ENCODE results near the gene ZIC5.

Gene ZIC5

DNA sequence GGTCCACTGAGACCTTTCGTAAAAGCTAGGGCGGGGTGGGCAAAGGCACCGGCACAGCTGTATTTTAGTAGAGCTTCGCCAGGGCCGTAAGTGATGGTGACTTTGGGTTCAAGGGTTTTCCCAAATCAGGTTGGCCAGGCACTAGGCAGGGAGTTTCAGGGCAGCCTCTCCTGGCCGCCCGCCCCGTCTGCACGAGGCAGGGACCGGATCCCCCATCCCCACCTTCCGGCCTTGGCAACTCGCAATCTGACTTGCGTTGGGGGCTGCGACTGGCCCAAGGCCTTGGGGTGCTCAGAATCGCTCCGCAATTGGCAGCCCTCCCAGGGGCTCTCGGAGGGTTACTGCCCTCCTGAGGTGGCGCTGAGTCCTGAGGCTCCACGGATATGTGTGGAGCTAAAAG lies 4.1 kb upstream of the ZIC5 start:
- no peak for DNase-seq

DNA sequence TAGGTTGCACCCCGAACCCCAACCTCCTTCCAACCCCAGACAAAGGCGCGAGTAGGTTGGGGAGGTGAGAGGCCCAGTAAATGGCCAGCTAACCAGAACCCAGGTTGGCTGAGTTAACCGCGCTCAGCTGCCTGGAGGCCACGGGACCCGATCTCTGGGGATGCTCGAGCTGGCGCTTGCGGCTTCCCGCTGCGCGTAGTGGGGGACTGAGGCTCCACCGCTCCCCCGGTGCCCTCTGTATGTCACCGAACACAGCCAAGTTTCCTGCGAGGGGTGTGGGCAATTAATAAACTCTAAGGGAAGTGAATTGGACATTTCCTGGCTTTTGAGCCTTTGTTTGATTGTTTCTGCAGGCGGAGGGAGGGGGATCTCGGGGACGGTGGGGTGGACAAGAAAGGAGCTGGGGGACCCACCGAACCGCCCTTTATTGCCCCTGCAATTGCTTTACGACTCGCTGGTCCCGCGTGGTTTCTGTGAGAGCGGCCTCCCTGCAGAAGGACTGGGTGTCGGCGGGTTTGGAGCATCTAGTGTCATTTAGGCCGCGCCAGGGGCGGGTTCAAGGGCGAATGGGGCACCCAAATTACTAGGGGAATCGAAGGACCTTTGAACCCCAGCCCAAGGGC lies 3.5 kb upstream of the ZIC5 start:
- DNase-seq = no peak

- DNase-seq = no peak
Observed at GRCh38 chr13:99974296-99974938, 2.9 kb upstream of the ZIC5 start.

DNA sequence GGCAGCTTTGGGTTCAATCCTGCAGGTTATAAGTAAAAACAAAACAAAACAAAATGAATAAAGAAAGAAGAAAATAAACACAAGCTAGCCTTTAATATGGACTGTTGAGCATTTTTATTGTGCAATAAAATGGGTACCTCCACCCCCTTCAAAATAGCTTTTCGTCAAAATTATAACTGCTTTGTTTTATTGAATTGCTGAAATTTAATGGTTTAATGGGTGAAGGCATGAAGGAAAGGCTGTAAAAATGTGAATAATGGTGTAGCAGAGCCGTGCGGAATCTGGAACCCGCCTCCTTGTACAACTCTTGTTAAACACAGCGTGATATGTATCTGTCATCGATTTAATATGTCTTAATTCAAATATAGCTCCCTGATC lies 2.2 kb upstream of the ZIC5 start:
- DNase-seq = no peak

GRCh38 chr13:99973163-99973807 lies 1.7 kb upstream of the ZIC5 start:
- DNase-seq = no peak

- no peak for DNase-seq
Observed at GRCh38 chr13:99972190-99972731, 694 bp upstream of the ZIC5 start.

DNA sequence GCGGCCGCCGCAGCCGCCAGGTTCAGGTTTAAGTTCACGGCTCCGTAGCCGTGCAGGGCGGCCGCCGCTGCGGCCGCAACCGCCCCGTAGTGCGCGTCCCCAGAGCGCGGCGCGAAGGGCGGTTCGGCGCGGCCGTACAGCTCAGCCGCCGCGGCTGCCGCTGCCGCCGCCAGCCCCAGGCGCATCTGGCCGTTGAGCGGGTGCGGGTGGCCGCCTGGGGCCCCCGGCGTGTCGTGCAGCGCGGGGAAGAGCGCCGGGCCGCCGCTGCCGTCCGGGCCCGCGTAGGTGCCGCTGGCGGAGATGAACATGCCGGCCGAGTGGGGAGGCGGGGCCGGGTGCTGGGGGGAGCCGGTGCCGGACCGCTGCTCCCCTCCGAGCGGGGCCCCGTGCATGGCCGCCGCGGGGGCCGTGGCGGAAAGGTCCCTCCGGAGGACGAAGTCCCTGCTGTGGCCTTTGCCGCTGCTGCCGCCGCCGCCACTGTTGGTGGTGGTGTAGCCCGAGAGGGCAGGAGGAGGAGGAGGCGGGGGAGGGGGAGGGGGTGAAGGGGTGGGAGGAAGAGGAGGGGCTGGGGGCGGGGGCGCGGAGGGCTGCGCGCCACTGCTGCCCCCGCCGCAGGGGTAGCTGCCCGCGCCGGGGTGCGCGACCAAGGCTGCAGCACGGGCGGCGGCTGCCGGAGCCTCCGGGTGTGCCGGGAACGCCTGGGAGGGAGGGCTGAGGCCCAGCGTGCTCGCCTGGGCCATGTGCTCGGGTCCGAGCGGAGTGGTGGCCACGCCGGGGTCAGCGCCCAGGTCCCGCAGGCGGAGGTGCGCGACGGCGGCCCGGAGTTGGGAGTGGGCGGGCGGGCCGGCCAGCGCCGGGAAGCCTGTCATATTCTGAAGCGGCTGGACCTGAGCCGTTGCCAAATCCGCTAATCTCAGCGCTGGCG lies 654 bp downstream of the ZIC5 start:
- DNase-seq = no peak

GRCh38 chr13:99969919-99970650 lies 1.5 kb downstream of the ZIC5 start:
- DNase-seq = no peak

DNA sequence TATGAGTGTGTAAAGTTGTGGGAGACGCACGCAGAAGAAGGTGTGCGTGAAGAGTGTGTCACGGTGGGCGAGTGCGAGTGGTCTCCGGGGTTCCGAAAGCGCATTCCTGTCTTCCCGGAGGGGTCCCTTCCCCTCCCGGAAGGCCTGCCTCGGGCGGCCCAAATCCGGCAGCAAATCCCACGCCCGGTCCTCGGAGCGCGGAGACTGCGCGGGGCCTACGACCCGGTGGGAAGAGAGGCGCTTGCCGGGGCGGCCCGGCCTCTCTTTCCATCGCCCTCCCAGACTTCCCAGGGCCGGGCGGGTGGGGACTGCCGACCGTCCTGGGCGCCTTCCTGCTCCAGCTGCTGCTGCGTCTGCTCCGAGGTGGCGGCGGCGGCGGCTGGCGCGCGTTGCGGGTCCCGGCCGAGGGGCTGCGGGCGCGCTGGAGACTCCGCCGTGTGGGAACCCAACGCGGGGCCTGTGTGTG lies 2.1 kb downstream of the ZIC5 start:
- DNase-seq = no peak

DNA sequence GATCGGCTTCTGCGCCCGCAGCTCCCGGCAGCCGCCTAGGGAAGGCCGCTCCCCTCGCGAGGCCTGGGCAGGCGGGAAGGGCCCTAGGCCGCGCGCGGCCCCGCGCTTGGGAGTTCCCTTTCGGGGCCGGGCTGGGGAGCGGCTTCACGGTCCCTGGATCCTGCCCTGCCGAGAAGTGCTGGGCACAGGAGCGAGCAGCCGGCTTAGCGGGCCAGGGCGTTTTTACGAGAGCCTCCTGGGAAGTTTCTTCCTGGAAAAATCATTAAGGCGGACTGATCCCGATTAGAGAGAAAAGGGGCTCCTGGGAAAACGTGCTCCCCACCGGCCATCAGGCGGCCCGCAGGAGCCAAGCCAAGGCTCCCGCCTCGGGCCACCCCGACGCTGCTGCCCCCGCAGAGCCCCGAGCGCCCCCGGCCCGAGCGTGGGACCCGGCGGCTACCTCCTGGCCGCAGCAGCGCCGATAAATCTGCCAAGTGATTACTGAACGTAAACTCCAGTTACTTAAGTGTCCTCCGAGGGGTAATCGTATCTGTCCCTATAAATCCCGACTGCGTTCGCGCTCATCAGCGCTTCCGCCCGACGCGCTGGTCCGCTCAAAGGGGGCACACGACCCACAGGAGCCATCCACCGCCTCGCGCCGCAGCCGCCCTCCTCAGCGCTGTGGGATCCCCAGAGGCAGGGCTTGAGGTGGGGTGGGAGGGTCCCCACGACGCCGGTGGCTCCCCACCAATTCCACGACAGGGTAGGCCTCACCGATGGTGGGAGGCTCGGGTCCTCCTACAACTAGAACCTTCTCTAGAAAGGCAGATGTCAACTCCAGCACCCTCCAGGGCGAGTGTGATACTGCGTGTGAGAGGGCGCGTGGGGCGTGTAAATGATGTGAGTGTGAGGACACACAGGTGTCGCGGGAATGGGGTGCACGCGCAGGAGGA lies 2.8 kb downstream of the ZIC5 start:
- DNase-seq = peak; percentile 26

GRCh38 chr13:99967869-99968520 lies 3.6 kb downstream of the ZIC5 start:
- DNase-seq = no peak

DNA sequence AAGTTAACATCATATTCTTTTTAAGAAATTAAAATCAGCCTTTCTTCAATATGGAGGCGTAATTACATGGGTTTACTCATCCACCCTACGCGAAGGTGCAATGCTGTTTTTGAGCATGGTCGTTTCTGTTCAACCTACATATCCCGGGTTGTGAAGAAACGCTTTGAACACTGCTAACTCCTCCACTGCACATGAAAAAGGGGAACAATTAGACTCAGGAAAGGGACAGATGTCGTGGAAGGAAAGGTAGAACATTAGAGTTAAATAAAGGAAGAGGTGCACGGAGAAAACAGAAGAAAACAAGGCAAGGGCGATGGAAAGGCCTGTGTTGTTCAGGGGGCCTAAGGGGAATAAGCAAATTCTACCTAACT lies 4.1 kb downstream of the ZIC5 start:
- no peak for DNase-seq

GRCh38 chr13:99966064-99966805 lies 5.3 kb downstream of the ZIC5 start:
- no peak for DNase-seq

GRCh38 chr13:99965329-99966000 lies 6.1 kb downstream of the ZIC5 start:
- no peak for DNase-seq

DNA sequence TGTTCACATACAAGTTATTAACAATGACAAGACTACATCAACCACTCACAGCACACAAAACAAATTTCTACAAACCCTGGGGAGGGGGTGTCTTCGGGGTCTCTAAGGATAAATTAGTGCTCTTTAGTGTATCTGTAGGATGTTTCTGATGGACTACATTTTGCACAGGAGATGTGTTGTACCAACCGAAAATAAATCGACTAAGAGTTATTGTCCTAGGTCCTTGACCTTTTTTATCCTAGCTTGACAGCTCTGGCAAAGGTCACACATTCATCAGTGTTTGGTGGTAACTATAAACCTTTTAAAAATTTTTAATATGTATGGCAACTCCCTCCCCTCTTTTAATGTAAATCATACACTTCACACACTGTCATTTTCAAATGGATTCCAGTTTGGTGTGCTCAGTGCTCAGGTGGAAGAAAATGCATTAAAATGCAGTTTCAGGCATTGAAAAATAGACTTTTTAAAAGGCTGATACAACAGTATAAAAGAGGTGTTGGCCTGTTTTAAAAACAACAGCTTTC lies 7.7 kb downstream of the ZIC5 start:
- no peak for DNase-seq

DNA sequence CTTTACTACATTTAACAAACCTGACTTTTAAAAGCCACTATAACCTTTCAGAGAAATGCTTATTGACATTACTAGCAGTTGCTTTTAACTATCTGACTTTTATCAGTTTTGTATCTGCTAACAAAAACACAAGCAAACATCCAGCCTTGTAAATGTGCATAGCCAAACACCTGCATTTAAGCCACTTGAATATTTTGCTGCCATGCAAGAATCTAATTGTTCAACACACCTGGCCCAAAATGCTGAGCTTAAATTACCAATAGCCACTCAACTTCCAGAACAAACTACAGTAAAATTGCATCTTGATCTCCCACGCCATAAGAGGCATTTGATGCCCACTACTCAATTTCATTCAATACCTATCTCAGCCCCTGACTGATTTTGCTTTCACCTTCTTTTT lies 9.3 kb downstream of the ZIC5 start:
- DNase-seq = no peak

GRCh38 chr13:99961636-99962035 lies 9.9 kb downstream of the ZIC5 start:
- no peak for DNase-seq

GRCh38 chr13:99960663-99961311 lies 10.8 kb downstream of the ZIC5 start:
- DNase-seq = no peak

All from fibroblast of skin of scalp (primary cell).